GM18951 (cell line): ENCODE results near the gene CAPN10.

Experiments
- POLR2A ChIP-seq: IDR thresholded peaks from 4 replicates; pipeline ENCODE4 v1.6.1; 2011; ENCODE audit warnings: mild to moderate bottlenecking; ENCODE audit not compliant: insufficient read length, insufficient read depth; ENCODE audit errors: extremely low read depth
- in situ Hi-C: fragments of 300-500 bp; cut with MboI; formaldehyde crosslinking; loops from one replicate; pipeline ENCODE4 v1.12.0; 2022; ENCODE audit warnings: low sequenced_read_pairs, mixed read lengths, inconsistent platforms; ENCODE audit not compliant: unreplicated experiment

CAPN10 gene

DNA sequence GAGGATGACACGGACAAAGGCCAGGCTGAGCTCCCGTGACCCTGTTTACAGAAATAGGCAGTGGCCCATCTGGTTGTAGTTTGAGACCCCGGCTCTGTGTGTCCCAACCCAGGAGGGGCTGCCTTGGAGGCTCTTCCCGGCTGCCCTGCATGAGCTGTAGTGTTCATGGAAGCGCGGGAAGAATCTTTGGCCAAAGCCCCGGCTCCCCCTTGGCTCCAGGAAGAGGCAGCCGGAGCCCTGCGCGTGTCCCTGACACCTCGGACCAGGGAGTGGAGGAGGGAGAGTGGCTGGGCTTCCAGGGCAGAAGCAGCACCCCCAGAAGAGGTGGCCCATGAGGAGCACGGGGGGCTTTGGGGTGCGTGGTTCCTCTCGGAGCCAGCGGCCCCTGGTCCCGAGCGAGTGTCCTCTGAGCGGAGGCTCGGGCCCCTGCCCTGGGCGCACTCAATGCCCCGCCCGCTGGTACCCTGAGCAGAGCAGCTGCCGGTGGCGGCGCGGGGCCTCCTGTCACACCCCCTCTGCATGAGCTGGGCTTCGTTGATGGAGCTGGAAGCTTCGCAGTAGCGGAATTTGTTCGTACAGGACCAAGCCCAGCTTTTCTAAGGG, 60.5 kb downstream of the CAPN10 start:
- no peak for TF ChIP-seq POLR2A
- in situ Hi-C loops: no loop called here

DNA sequence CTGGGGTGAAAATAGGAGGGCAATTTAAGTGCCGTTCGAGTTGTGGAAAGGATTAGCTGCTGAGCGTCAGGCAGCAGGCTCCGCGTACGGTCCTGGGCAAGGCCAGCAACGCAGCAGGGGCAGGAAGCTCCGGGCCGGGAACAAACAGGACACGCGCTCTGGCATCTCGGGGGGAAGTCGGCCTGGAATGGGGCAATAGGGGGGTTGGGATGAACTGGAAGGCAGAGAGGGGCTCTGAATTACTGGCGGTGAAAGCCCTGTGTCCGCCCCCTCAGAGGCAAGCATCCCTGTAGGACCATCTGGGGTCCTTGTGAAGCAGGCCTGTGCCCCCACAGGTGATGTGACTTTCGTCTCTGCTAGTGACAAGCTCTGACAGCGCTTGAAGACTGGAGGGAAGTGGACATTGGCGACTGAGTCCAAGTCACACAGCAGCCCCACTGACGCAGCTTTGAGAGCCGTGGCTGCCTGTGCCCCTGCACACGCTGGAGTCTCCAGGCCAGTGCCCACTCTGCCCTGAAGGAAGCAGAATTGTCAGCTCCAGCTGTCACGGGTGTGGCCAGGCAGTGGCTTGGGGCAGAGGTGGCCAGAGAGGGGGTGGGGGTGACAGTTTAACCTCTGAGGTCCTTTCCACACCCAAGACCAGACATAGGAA, 61.1 kb downstream of the CAPN10 start:
- in situ Hi-C loops: no loop called here
- no peak for TF ChIP-seq POLR2A

- TF ChIP-seq POLR2A: no peak
- in situ Hi-C loops: no loop called here
Measured at GRCh38 chr2:240648155-240648649, 61.7 kb downstream of the CAPN10 start.
